22Rv1 (cell line): ENCODE measurements around the gene TAF4B.

Source experiments
- H3K27ac ChIP-seq: fragments of 450-650 bp; 2 replicates; pipeline ENCODE4 v1.5.1; 2017
- ZFX ChIP-seq: fragments of 450-650 bp; IDR thresholded peaks from 2 replicates; pipeline ENCODE4 v1.6.1; 2017; ENCODE audit warnings: antibody characterized with exemption, borderline replicate concordance
- TF ChIP-seq, protein P1 (sequence below): fragments of 450-650 bp; IDR thresholded peaks from 2 replicates; pipeline ENCODE4 v1.5.1; 2017; ENCODE audit warnings: mild to moderate bottlenecking

Gene TAF4B, protein sequence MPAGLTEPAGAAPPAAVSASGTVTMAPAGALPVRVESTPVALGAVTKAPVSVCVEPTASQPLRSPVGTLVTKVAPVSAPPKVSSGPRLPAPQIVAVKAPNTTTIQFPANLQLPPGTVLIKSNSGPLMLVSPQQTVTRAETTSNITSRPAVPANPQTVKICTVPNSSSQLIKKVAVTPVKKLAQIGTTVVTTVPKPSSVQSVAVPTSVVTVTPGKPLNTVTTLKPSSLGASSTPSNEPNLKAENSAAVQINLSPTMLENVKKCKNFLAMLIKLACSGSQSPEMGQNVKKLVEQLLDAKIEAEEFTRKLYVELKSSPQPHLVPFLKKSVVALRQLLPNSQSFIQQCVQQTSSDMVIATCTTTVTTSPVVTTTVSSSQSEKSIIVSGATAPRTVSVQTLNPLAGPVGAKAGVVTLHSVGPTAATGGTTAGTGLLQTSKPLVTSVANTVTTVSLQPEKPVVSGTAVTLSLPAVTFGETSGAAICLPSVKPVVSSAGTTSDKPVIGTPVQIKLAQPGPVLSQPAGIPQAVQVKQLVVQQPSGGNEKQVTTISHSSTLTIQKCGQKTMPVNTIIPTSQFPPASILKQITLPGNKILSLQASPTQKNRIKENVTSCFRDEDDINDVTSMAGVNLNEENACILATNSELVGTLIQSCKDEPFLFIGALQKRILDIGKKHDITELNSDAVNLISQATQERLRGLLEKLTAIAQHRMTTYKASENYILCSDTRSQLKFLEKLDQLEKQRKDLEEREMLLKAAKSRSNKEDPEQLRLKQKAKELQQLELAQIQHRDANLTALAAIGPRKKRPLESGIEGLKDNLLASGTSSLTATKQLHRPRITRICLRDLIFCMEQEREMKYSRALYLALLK

DNA sequence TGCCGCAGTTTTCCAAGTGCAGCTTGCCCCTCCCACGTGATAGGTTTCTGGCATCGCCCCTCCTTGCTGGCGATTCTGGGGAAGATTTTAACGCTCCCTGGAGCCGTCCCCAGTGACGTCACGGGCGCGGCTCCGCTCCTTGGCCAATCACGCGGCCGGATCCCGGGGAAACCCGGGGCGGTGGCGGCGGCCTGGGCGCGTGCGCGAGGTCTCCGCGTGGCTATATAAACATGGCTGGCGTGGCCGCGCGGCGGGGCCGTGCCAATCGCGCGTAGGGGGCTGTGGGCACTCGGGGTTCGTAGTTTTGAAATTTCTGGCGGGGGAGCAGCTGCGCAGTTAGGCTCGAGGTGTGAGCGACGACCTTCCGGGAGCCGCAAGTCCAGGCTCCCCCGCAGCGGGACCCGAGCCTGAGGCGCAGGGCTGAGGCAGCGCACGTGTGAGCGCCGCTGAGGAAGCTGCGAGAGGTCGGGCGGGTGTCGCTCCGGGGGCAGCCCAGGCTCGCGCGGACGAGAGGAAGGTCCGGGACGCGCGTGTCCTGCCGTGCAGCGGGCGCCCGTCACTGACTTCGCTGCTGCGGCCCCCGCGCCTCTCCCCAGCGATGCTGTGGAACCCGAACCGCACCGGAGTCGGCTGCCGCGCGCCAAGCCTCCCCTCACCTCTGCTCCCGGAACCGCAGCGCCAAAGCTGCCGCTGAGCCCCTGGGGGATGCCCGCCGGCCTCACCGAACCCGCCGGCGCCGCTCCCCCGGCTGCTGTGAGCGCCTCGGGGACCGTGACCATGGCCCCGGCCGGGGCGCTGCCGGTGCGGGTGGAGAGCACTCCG, at the start of gene TAF4B:
TAF4B (plus strand) TSS at position 217 of the 822 bp plus-strand sequence; CDS start at position 706, 489 bp downstream.
- TF ChIP-seq ZFX, result no peak
- TF ChIP-seq, protein P1, sequence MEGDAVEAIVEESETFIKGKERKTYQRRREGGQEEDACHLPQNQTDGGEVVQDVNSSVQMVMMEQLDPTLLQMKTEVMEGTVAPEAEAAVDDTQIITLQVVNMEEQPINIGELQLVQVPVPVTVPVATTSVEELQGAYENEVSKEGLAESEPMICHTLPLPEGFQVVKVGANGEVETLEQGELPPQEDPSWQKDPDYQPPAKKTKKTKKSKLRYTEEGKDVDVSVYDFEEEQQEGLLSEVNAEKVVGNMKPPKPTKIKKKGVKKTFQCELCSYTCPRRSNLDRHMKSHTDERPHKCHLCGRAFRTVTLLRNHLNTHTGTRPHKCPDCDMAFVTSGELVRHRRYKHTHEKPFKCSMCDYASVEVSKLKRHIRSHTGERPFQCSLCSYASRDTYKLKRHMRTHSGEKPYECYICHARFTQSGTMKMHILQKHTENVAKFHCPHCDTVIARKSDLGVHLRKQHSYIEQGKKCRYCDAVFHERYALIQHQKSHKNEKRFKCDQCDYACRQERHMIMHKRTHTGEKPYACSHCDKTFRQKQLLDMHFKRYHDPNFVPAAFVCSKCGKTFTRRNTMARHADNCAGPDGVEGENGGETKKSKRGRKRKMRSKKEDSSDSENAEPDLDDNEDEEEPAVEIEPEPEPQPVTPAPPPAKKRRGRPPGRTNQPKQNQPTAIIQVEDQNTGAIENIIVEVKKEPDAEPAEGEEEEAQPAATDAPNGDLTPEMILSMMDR, result no peak
- peak within 1 kb of the TSS; percentile 20; the same call in 1 of the 2 replicates for H3K27ac ChIP-seq

DNA sequence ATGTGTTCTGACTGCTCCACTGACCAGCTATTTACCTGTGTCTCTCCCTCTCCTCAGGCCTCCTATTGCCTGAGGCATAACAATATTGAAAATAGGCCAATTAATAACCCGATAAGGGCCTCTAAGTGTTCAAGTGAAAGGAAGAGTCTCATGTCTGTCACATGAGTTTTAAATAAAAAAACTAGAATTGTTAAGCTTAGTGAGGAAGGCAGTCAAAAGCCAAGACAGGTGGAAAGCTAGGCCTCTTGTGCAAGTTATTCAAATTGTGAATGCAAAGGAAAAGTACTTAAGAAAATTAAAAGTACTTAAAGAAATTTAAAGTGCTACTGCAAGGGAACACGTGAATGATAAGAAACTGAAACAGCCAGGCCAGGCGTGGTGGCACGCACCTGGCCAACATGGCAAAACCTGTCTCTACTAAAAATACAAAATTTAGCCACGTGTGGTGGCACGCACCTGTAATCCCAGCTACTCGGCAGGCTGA, 44.9 kb upstream of the TAF4B start:
- no peak overlapping the region for H3K27ac ChIP-seq
- no peak for TF ChIP-seq ZFX
- TF ChIP-seq, protein P1, result no peak

DNA sequence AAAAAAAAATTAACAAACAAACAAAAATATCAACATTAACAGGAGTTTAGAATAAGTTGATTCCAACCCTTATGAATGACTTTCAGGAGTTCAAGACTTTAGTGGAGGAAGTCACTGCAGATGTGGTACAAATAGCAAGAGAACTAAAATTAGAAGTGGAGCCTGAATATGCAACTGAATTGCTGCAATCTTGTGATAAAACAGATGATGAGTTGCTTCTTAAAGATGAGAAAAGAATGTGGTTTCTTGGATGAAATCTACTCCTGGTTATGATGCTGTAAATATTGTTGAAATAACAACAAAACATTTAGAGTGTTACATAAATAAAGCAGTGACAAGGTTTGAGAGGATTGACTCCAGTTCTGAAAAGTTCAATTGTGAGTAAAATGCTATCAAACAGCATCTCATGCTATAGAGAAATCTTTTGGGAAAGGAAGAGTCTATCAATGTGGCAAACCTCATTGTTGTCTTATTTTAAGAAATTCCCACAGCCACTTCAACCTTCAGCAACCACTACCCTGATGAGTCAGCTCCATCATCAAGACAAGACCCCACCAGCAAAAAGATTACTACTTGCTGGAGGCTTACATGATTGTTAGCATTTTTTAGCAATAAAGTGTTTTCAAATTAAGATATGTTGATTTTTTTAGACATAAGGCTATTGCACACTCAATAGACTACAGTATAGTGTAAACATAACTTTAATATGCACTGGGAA, 42.7 kb upstream of the TAF4B start:
- TF ChIP-seq ZFX, result no peak
- TF ChIP-seq, protein P1, result no peak
- H3K27ac ChIP-seq, result no peak overlapping the region

GRCh38 chr18:26185267-26185666, 41.0 kb upstream of the TAF4B start:
- TF ChIP-seq, protein P1, result peak; percentile 32
- TF ChIP-seq ZFX, result no peak
- H3K27ac ChIP-seq, result no peak overlapping the region

DNA sequence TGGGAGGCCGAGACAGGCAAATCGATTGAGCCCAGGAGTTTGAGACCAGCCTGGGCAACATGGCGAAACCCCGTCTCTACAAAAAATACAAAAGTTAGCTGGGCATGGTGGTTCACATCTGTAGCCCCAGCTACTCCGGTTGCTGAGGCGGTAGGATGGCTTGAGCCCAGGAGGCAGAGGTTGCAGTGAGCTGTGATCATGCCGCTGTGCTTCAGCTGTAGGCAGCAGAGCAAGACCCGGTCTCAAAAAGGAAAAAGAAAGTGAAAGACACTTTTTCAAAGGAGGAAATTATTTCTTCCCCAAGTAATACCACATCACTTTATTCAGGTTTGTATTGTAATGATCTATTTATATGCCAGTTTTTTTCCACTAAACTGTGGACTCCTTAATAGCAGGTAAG, 35.7 kb upstream of the TAF4B start:
- TF ChIP-seq ZFX, result no peak
- TF ChIP-seq, protein P1, result no peak
- H3K27ac ChIP-seq, result no peak overlapping the region

- H3K27ac ChIP-seq, result no peak overlapping the region
- TF ChIP-seq, protein P1, result no peak
- TF ChIP-seq ZFX, result no peak
Observed at GRCh38 chr18:26192233-26192632, 34.0 kb upstream of the TAF4B start.
